Putamen (tissue), 1 donor: ENCODE measurements around the gene KARS1.

Source experiments
- DNase-seq: peaks from one replicate; pipeline ENCODE4 v3.0.0-alpha.2; 2016; ENCODE audit warnings: low spot score

The KARS1 gene

DNA sequence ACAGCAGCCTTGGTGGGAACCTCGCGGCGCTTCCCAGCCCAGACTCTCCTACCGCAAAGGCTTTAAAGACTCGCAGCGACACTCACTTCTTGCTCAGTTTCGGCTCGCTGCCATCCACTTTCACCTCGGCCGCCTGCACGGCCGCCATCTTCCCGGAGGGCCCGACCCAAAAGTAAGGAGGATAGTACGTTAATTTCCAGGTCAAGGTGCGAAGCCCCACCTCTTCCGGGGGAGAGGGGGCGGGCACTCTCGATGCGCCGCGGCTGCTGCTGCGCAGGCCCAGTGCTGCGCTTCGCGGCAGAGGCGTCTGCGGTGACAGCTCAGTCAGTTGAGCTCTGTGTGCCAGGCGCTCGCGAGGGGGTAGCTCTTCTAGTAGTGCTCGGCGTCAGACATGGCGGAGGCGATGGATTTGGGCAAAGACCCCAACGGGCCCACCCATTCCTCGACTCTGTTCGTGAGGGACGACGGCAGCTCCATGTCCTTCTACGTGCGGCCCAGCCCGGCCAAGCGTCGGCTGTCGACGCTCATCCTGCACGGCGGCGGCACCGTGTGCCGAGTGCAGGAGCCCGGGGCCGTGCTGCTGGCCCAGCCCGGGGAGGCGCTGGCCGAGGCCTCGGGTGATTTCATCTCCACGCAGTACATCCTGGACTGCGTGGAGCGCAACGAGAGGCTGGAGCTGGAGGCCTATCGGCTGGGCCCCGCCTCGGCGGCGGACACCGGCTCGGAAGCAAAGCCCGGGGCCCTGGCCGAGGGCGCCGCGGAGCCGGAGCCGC is at the start of gene KARS1, which contains the start of gene TERF2IP:
KARS1 (minus strand) TSS at position 174 of the 773 bp plus-strand sequence; CDS start at position 148, 26 bp downstream.
TERF2IP (plus strand) TSS at position 282 of the 773 bp plus-strand sequence; CDS start at position 392, 110 bp downstream.
- DNase-seq, result peak; percentile 96

- no peak for DNase-seq
Observed at GRCh38 chr16:75695708-75696107, 48.2 kb upstream of the KARS1 start.

DNA sequence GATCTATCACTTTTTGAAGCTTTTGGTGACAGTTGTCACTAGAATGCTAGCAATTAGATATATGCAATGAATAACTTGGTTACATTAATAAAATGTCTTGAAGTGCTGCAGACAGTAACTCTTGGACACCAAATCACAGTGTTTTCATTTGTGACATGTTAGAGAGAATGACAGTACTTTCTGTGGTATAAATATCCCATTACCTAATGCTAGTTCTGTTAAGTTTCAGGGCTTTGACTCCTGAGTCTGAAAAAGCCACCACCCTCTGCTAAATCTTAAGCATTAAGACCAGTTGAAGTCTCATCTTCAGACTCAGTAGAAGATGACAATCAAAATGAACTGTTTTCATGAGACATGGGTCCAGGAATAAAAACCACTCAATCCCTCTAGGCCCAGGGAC is 39.9 kb upstream of the KARS1 start:
- no peak for DNase-seq

GRCh38 chr16:75682308-75682707 is 34.8 kb upstream of the KARS1 start:
- no peak for DNase-seq

DNA sequence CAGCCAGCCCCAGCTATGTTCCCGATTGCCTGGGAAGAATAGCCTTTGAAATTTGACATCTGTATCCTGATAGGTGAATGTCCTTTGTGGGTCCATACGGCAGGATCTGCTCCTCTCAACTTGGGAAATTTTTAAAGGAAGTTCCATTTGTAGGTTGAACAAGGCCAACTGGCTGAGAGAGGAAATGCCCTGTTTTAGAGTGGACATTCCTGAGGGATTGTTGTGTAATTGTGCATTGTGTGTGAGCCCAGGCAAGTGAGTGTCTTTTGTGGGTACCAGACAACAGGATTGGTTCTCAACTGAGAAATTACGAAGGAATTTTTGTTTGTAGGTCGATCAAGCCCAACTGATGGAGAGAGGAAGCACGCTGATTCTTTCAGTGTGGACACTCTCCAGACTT is 31.9 kb upstream of the KARS1 start:
- no peak for DNase-seq

- no peak for DNase-seq
Observed at GRCh38 chr16:75676909-75677308, 29.4 kb upstream of the KARS1 start, which contains the start of gene CPHXL2. CPHXL2 (minus strand) TSS chr16:75677009; CDS start chr16:75676999, 10 bp downstream.

DNA sequence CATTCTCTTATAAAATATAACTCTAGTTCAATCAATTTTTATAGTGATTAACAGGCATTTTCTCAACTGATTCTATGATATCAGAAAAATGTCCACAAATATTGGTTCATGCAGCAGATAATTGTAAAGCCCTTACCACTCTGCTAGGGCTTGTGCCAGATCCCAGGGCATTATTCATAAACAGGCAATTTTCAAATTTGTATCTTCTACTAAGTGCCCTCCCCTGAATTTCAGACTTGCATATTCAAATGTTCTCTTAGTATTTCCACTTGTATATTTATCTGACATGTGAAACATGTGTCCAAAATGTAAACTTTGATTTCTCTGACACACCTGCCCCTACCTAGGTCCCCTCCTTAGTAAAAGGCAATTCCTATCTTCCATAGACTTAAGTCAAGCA is 20.0 kb upstream of the KARS1 start:
- DNase-seq, result no peak

DNA sequence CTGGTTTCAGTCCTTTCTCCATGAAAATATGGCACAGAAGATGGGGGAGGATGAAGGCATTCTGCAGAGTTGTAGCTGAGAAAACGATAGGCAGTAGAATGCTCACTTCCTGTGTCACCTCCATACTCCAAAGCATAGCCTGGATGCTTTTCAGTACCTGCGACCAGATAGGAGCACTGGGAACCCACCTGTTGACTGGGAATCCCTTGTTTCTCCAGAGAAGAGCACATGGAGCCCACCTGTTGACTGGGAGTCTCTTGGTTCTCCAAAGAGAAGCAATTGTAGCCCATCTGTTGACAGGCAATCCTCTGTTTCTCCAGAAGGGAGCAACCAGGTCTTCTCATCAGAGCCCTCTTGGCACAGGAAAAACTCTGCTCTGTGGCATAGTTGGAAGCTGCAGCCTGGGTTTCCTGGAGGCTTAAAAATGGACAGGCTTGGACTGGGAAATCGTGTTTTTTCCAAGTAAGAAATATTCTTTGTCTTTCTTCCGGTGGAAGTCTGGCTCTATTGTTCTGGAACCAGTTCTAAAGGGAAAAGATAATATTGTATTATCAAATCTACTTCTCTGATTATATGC is 13.3 kb upstream of the KARS1 start:
- no peak for DNase-seq

- DNase-seq, result peak; percentile 73
Observed at GRCh38 chr16:75660321-75660720, 12.9 kb upstream of the KARS1 start.

DNA sequence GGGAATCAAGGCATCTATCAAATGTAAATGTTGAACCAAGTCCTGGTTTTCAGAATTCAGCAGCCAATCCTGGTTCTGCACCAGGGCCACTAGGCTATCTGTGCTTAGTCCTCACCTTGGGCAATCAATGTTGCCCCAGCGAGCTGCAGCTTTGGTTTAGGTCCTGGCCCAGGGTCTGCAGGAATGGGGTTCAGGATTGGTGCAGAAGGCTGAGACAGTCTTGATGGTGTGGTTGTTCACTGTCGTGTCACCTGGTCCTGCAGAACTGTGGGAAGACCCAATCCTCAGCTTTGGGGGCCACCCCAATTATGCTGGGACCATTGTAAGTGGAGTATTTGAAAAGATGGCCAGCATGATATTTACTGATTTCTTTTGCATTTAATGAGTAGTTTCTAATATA is 10.7 kb upstream of the KARS1 start:
- no peak for DNase-seq

- DNase-seq, result no peak
Observed at GRCh38 chr16:75653922-75654321, 6.5 kb upstream of the KARS1 start.

GRCh38 chr16:75648265-75649076 is 1.0 kb upstream of the KARS1 start:
- peak; percentile 80 for DNase-seq

GRCh38 chr16:75647112-75647491 is 363 bp downstream of the KARS1 start:
- DNase-seq, result no peak

- no peak for DNase-seq
Observed at GRCh38 chr16:75644240-75645012, 3.0 kb downstream of the KARS1 start.

GRCh38 chr16:75640598-75640997 is 6.9 kb downstream of the KARS1 start:
- DNase-seq, result no peak

DNA sequence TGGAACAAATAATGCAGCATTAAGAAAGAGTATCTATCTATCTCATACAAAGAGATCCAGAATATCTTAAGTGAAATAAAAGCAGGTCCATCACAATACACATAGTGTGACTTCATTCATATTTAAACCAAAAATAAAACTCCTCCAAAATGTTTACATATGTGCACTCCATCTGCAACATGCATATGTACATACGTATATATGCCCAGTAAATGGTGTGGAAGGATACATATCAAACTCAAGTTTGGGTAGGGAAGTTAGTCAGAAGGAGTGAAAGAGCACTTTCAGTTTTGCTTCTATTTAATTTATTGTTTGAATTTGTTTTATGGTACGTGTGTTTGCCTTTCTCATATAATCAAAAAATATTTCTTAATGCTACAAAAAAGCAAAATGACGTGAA is 12.4 kb downstream of the KARS1 start:
- no peak for DNase-seq

- no peak for DNase-seq
Observed at GRCh38 chr16:75632857-75633256, 14.6 kb downstream of the KARS1 start.

DNA sequence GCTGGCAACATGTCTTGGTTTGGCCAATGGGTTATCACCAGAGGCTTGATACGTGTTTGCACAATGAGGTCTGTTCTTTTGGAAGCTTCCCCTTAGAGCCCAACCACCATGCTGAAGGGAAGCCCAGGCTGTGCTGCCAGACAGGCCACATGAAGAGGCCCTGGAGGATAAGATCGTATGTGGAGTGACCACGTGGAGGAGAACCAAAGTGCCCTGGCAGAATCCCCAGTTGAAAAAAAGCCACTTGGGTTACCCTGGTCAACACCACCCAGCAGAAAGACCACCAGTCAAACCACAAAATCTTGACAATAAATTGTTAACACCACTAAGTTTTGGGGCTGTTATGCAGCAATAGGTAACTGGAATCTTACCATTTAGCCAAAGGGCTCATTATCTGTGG is 17.4 kb downstream of the KARS1 start:
- no peak for DNase-seq

DNA sequence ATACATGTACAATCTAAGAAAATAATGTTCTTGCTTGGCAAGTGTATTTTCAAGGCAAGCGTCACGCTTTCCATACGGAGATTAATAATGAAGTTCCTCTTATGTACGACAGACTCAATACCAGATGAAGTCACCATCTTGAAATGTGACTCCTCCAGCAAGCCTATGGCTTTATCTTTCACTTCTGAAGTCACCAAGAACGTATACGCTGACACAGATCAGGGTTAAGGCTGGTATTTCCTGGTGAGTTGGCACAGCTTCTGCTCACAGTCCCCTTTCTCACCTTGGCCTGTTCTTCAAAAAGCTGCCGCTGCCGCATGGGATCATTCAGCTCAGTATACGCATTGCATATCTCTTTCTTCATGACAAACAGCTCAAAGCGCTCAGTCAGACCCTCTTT is 18.3 kb downstream of the KARS1 start:
- no peak for DNase-seq

DNA sequence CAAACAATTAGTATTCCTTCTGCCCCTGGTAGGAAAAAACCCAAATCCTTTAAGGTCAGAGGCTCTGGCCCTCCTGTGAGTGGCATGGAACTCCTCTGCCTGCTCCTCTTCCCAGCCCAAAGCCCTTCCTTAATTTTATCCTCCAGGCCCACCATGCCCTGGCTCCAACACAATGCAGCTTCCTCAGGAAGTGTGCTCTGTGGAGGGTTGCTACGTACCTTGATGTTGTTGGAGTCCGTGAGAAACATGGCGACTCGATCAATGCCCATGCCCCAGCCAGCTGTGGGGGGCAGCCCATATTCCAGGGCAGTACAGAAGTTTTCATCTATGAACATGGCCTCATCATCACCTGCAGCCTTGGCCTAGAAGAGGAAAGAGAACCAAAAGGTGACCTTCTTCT is 19.1 kb downstream of the KARS1 start:
- DNase-seq, result no peak

DNA sequence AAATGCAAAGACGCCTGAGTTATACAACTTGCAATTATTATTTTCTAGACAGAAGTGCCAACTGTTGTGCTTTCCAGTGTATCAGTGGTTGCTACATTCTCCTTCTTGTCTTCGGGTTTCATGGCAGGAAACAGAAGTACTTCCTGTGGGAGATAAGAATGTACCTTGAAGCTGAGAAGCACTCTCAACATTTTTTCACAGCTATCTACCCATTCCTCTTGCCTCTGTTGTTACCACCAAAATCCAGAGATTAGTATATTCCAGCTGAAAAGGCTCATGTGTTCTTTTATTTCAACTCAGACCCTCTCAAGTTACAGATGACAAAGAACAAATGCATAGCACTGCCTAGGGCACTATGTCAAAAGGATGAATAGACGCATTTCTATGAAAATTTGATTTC is 19.6 kb downstream of the KARS1 start:
- no peak for DNase-seq

DNA sequence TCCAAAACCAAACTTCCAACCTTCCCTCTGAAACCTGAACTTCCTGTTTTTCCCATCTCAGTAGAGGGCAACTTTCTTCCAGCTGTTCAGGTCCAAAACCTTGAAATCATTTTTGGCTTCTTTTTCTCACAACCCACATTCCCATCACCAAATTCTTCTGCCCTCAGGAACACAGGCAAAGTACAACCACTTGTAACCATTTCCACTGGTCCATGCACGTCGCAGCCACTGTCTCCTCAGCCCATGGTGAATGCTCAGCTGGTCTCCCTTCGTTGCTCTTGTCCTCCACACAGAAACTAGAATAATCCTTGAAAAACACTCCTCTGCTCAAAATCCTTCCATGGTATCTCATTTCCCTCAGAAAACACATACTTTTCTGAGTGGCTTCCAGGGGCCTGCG is 20.7 kb downstream of the KARS1 start:
- DNase-seq, result no peak
